Fibroblast of skin of right biceps (primary cell): Measurements from ENCODE around the gene PHYHIPL.
"Not testable (repeated sequence)": the region's sequence is repeated elsewhere in the genome, so short reads cannot be mapped to it uniquely, and the experiment has no call there.

ENCODE experiments used
- DNase-seq: peaks from one replicate; pipeline ENCODE4 v3.0.0-alpha.2; 2013

Gene PHYHIPL

GRCh38 chr10:59206204-59206720 lies 29.8 kb downstream of the PHYHIPL start:
- DNase-seq = no peak

DNA sequence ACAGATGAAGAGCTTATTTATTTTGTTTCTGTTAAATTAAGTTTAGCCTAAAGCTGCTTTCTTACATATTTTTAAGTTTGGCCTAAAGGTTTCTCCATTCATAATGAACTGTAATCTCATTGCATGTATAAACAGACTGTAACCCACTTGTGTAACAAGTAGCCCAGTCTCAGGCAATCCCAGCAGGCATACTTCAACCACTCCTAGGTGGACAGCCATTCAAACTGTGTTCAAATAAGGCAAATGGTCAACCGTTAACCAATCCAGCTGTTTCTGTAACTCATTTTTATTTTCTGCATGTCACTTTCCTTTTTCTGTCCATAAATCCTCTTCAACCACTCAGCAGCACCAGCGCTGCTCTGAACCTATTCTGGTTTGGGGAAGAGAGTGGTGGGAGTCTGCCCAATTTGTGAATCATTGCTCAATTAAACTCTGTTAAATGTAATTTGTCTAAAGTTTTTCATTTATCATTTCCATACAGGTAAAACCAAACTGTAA lies 35.9 kb downstream of the PHYHIPL start:
- DNase-seq = no peak

DNA sequence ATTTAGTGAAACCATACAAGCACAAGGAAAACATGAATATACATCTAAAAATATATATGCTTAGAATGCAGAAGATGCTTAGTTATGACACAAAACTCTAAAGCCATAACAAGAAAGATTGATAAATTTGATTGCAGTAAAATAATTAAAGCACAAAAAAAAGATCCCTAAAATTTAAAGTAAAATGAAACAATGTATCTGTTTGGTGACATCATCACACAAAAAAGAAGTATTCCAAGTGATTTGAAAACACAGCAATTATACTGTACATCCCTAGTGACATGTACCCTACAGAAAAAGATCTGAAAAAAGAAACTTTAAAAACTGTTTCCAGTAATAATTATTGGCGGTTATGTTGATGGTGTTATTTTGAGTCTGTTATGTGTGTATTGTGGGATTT lies 37.7 kb downstream of the PHYHIPL start:
- DNase-seq = no peak

DNA sequence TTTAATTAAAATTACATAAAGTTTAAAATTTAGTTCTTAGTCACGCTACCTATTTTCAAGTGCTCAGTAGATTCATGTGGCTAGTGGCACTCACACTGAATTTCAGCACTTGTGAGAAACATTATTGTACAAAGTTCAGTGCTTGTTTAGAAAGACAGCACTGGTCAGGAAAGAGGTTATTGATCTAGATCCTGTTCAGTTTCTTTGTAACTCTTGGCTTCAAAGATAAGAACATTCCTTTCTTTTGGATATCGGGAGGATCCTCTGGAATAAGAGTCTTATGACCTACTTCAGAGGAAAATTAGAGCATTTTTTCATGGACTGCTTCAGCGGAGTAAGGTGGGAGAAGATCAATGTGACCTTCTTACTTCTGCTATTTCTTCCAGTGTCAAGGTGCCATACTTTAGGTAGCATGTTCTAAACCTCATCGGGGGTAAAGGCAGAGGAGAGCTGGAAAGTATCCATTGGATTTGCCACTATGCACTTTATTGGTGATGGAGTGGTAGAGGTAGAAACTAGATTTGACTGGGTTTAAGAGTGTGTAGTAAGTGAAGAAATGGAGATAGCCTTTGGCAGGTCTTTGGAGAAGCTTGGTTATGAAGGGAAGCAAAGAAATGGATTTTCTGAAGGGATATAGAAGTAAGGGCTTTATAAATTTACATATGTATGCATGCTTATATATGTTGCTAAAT lies 39.9 kb downstream of the PHYHIPL start:
- DNase-seq = no peak

- DNase-seq = peak; percentile 21
Observed at GRCh38 chr10:59222788-59223187, 46.3 kb downstream of the PHYHIPL start.

GRCh38 chr10:59223597-59223996 lies 47.2 kb downstream of the PHYHIPL start:
- DNase-seq = not testable (repeated sequence)

GRCh38 chr10:59225211-59225610 lies 48.8 kb downstream of the PHYHIPL start:
- no peak for DNase-seq

DNA sequence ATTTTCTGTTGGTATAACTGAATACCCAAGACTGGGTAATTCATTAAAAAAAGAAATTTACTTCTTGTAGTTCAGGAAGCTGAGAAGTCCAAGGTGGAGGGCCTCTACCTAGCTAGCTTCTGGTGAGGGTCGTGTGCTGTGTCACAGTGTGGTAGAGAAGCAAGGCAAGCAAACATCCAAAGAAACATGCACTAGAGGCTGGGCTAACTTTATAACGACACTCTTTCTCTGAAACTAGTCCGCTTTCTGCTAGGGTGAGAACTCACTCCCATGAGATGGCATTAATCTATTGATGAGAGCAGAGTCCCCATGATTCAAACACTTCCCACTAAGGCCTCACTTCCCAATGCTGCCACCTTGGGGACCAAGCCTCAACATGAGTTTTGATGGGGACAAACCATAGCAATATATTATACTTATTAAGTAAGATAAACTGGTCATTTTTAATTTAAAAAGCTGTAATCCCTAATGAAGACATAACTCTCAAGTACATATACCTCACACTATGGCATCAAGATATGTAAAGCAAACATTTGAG lies 50.8 kb downstream of the PHYHIPL start:
- DNase-seq = no peak

DNA sequence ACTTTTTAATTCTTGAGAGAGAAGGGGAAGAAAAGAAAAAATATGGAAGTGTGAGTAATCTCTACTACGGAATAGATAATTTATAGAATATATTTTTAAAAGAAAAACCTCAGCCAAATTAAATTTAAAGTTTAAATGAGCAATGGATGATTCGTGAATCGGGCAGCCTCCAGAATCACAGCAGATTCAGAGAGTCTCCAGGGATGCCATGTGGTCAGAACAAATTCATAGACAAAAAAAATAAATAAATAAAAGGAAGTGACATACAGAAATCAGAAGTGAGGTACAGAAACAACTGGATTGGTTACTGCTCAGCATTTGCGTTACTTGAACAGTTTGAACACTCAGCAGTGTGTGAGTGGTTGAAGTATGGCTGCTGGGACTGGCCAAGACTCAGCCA lies 53.0 kb downstream of the PHYHIPL start:
- peak; percentile 61 for DNase-seq

DNA sequence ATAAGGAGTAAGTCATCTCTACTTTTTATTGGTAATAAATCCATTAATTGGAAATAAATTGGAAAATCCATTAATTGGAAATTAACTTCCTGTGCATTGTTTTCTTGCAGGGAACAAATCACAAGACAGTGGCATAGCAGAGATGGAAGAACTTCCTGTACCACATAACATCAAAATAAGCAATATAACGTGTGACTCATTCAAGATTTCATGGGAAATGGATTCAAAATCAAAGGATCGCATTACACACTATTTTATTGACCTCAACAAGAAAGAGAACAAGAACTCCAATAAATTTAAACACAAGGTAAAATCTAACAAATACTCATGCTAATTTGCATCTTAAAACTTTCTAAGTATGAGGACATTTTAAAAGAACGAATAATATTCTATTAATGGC lies 57.8 kb downstream of the PHYHIPL start:
- DNase-seq = peak; percentile 10

DNA sequence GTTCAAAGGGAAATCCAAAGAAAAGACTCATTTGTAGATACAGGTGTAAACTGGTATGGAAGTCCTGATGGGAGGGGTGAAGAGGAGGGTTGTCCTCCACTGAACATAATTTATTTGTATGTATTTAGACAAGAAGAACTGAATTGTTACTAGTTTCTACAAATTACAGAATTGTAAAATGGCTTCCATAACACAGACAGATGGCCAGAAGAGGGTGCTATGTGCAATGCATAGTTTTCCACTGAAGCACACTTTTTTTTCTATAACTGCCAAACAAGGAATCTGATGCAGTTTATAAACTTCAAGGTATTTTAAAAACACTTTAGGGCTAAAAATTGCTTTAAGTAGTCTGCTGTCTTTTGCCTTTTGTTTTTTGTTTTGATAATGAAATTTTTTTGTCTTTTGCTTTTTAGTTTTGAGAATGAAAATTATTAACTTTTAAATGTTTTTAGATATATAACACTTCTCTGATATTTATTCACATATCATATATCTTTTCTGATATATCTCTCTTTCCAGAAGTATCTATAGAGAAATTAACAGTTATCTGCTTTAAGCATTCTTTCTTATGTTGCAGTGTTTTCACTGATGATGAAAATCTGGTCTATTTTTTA lies 58.5 kb downstream of the PHYHIPL start:
- DNase-seq = peak; percentile 51

GRCh38 chr10:59236064-59236697 lies 59.7 kb downstream of the PHYHIPL start:
- no peak for DNase-seq

- DNase-seq = no peak
Observed at GRCh38 chr10:59237775-59238174, 61.3 kb downstream of the PHYHIPL start.

DNA sequence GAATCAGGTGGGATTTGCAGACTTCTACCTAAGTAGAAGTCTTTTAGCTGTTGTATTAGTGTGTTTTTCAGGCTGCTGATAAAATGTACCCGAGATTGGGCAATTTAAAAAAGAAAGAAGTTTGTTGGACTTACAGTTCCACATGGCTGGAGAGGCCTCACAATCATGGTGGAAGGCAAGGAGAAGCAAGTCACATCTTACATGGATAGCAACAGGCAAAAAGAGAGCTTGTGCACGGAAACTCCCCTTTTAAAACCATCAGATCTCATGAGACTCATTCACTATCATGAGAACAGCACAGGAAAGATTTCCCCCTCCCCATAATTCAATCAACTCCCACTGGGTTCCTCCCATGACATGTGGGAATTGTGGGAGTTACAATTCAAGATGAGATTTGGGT lies 62.7 kb downstream of the PHYHIPL start:
- DNase-seq = not testable (repeated sequence)

GRCh38 chr10:59240582-59241183 lies 64.2 kb downstream of the PHYHIPL start:
- DNase-seq = peak; percentile 45

DNA sequence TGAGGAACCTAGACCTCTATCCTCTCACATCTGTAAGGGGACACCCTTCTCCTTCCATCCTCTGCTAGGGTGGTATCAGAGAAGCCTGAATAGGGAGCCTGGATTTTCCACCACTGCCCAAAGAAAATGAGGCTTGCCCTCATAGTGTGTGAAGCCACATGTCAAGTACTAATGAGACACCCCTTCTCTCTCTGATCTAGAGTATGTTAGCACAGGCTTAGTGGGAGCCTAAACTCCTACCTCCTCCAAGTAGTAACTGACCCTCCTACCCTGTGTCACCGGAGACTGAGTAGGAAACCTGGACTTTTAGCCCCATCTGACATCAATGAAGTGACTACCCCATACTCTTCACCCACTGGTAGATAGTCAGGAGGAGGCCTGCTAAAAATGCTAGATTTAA lies 65.6 kb downstream of the PHYHIPL start:
- no peak for DNase-seq

- no peak for DNase-seq
Observed at GRCh38 chr10:59242991-59243390, 66.5 kb downstream of the PHYHIPL start.

GRCh38 chr10:59243611-59244195 lies 67.3 kb downstream of the PHYHIPL start:
- DNase-seq = peak; percentile 14

DNA sequence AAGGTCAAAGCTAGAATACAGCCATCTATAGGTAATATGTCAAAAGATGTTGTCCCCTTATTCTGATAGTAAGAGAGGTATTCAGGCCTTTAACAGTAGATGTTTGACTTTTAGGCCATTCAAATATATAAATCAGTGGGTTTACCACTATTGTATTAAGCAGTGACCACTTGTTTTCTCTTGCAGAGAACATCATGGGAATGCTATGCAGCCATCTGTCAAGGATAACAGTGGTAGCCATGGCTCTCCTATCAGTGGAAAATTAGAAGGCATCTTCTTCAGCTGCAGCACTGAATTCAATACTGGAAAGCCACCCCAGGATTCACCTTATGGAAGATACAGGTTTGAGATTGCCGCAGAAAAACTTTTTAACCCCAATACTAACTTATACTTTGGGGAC lies 68.4 kb downstream of the PHYHIPL start:
- no peak for DNase-seq

GRCh38 chr10:59245686-59246085 lies 69.2 kb downstream of the PHYHIPL start:
- no peak for DNase-seq

DNA sequence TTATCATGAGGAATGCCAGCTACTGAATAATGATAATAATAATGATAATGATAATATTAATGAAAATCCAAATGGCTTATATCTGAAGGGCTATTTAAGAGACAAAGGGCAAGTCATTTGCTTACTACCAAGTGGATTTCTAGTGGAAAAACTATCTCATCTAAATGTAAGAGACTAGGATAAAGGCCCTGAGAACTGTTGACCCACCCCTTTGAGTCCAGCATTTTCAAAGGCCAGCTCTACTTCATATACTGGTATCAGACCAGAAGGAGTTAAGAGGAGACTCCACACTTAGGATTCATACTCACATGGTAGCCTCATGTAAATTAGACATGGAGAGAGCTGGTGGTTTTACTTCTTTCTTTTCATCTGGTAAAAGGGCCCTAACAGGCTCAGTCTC lies 76.0 kb downstream of the PHYHIPL start:
- no peak for DNase-seq

DNA sequence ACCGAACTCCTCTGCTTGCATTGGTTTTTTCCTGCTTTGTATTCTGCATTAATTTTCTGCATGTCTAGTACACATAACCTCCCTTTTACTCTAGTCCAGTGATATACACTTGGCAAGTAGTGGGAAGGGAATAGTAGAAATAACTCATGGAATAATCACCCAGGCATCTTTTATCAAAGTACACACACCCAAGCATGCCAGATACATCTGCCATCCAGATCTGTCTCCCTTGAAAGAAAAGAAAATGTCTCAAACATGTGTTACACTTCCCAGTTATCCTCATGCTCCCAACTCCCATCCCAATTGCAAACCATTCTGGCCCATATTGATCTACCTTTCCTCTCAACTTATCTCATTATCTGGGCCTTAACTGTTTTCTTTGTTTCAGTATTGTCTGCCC lies 79.0 kb downstream of the PHYHIPL start:
- DNase-seq = no peak

GRCh38 chr10:59257224-59257623 lies 80.8 kb downstream of the PHYHIPL start:
- DNase-seq = no peak
